Breast epithelium (tissue), 4 donors: ENCODE data around the gene PPAN. TPM values are rescaled to one million over a fixed set of nuclear protein-coding genes. Genes with fewer than 3 reads are reported as not detected.

Source experiments
- DNase-seq, 2 donors: peaks; one replicate each; pipeline ENCODE4 v3.0.0-alpha.2; 2019; ENCODE audit warnings: low spot score in 2 of 2
- H3K27ac ChIP-seq, 2 donors: fragments of 200-600 bp; sonication (generic) in 1 of 2; one replicate each; pipeline ENCODE4 v1.5.1; 2016 to 2019; ENCODE audit warnings: mild to moderate bottlenecking in 1 of 2
- H3K27me3 ChIP-seq, 2 donors: fragments of 200-600 bp; sonication (generic) in 1 of 2; one replicate each; pipeline versions ENCODE4 v1.5.1 to v1.6.0; 2017 to 2019; ENCODE audit warnings: control low read depth in 1 of 2, mild to moderate bottlenecking in 1 of 2
- H3K36me3 ChIP-seq: fragments of 200-600 bp; one replicate; pipeline ENCODE4 v1.5.1; 2019
- H3K4me1 ChIP-seq, 2 donors: fragments of 200-600 bp; sonication (generic); one replicate each; pipeline ENCODE4 v1.5.1; 2016 to 2019; ENCODE audit warnings: control low read depth in 1 of 2
- H3K4me3 ChIP-seq, 3 donors: fragments of 200-600 bp; sonication (generic); 1 replicate in 2 of 3; 2 replicates in 1 of 3; pipeline ENCODE4 v1.5.1; 2016 to 2019; ENCODE audit warnings: mild to moderate bottlenecking in 3 of 3, moderate library complexity in 2 of 3
- H3K9me3 ChIP-seq, 2 donors: fragments of 200-600 bp; sonication (generic) in 1 of 2; one replicate each; pipeline ENCODE4 v1.5.1; 2016 to 2019; ENCODE audit warnings: control low read depth in 1 of 2
- CTCF ChIP-seq, 3 donors: fragments of 450-650 bp; IDR thresholded peaks; one replicate each; pipeline ENCODE4 v1.5.1; 2016 to 2017; ENCODE audit warnings: antibody characterized with exemption in 3 of 3, mild to moderate bottlenecking in 3 of 3, moderate library complexity in 3 of 3
- POLR2A ChIP-seq: fragments of 450-650 bp; IDR thresholded peaks from one replicate; pipeline ENCODE4 v1.6.1; 2016; ENCODE audit warnings: antibody characterized with exemption, mild to moderate bottlenecking, moderate library complexity
- POLR2AphosphoS5 ChIP-seq, 3 donors: sonication (generic); formaldehyde crosslinking; IDR thresholded peaks; one replicate each; pipeline ENCODE4 v1.6.1; 2017; ENCODE audit warnings: antibody characterized with exemption in 3 of 3
- intact Hi-C: fragments of 100-400 bp; cut with DNase I; formaldehyde crosslinking; loops from one replicate; pipeline ENCODE4 v1.15.1; 2023; ENCODE audit warnings: low total_unique reads
- total RNA-seq, 3 donors: library from RNA; depleted of rRNA; stranded (reverse); fragments of >200 nt; gene quantifications; one replicate each; pipeline ENCODE4 v1.1.0, GENCODE V29; 2016

Gene PPAN
- total RNA-seq, 3 donors from 2014 or later: 17.1 to 44.2 (median 35.3) TPM

GRCh38 chr19:10100163-10100785, 5.9 kb upstream of the PPAN start:
- no peaks in the 10 kb centered on the region for H3K27me3 ChIP-seq
- H3K9me3 ChIP-seq: no peaks in the 10 kb centered on the region
- TF ChIP-seq POLR2AphosphoS5 (IDR thresholded peaks at IDR 0.05): no peak
- no peak for TF ChIP-seq POLR2A
- TF ChIP-seq CTCF (IDR thresholded peaks at IDR 0.05): no peak
- H3K4me3 ChIP-seq: no peak overlapping the region
- intact Hi-C loops: no loop called here
- DNase-seq: no peak
- no peaks in the 10 kb centered on the region for H3K36me3 ChIP-seq
- no peaks in the 10 kb centered on the region for H3K4me1 ChIP-seq
- H3K27ac ChIP-seq: no peak overlapping the region

- no peaks in the 10 kb centered on the region for H3K9me3 ChIP-seq
- no peak for DNase-seq
- H3K27ac ChIP-seq: no peak overlapping the region
- no peak for TF ChIP-seq CTCF (IDR thresholded peaks at IDR 0.05)
- no peak for TF ChIP-seq POLR2A
- TF ChIP-seq POLR2AphosphoS5 (IDR thresholded peaks at IDR 0.05): no peak
- intact Hi-C loops: no loop called here
- no peaks in the 10 kb centered on the region for H3K27me3 ChIP-seq
- H3K4me3 ChIP-seq: no peak overlapping the region
- no peaks in the 10 kb centered on the region for H3K36me3 ChIP-seq
- H3K4me1 ChIP-seq: peaks cover 0 to 8% of the 10 kb centered on the region in 2 donors
These were observed 3.4 kb upstream of the PPAN start for GRCh38 chr19:10102787-10103236.

- Histone ChIP-seq H3K4me3 (no peak overlapping the region), H3K27me3 (no peaks in the 10 kb centered on the region), H3K27ac (no peak overlapping the region), H3K4me1 (peaks cover 0 to 8% of the 10 kb centered on the region in 2 donors), H3K36me3 (no peaks in the 10 kb centered on the region), H3K9me3 (no peaks in the 10 kb centered on the region)
- intact Hi-C loops: no loop called here
- TF ChIP-seq POLR2A (no peak), POLR2AphosphoS5 (IDR thresholded peaks at IDR 0.05) (no peak), CTCF (IDR thresholded peaks at IDR 0.05) (no peak)
- DNase-seq: no peak
These were observed 2.0 kb upstream of the PPAN start for GRCh38 chr19:10104130-10104513.

GRCh38 chr19:10104665-10105508, 1.3 kb upstream of the PPAN start:
- intact Hi-C loops: no loop called here
- H3K27me3 ChIP-seq: no peaks in the 10 kb centered on the region
- no peaks in the 10 kb centered on the region for H3K36me3 ChIP-seq
- H3K27ac ChIP-seq: peak overlapping the region; percentile 15 to 25
- H3K4me1 ChIP-seq: peaks cover 0 to 8% of the 10 kb centered on the region in 2 donors
- TF ChIP-seq POLR2A: no peak
- TF ChIP-seq CTCF (IDR thresholded peaks at IDR 0.05): no peak
- no peak for TF ChIP-seq POLR2AphosphoS5 (IDR thresholded peaks at IDR 0.05)
- no peaks in the 10 kb centered on the region for H3K9me3 ChIP-seq
- H3K4me3 ChIP-seq: no peak overlapping the region
- no peak for DNase-seq

- Histone ChIP-seq H3K9me3 (no peaks in the 10 kb centered on the region), H3K4me1 (peaks cover 0 to 8% of the 10 kb centered on the region in 2 donors), H3K4me3 (peak overlapping the region; percentile 71 to 92 (median 74)), H3K27me3 (no peaks in the 10 kb centered on the region), H3K27ac (peak overlapping the region; percentile 62 to 84), H3K36me3 (no peaks in the 10 kb centered on the region)
- intact Hi-C loops: no loop called here
- TF ChIP-seq POLR2A (no peak), CTCF (IDR thresholded peaks at IDR 0.05) (no peak), POLR2AphosphoS5 (IDR thresholded peaks at IDR 0.05) (no peak)
- no peak for DNase-seq
These were observed 558 bp upstream of the PPAN start for GRCh38 chr19:10105509-10106099.
